ENCODE results near the gene ASXL3.

Gene ASXL3

DNA sequence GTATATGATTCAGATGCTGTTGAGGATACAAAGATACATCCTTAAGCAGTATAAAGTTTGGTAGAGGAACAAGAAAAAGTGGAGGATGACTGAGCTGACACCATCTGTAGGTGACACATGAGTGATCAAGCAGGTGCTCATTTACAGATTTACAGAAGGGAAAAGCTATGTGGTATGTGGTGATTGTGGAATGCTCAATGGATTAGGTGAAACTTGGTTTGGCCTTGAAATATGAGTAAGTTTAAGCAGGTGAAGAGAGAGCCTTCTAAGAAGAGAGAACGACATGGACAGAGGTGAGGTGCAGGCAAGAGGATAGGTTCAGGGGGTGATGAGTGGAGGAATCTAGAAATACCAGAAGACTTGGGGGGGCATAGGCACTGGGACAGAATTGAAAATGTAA lies 5.9 kb downstream of the ASXL3 start:
- no peaks in the 10 kb centered on the region for H3K27me3 ChIP-seq (ENCODE audit: insufficient read depth, low read length)
- H2AFZ ChIP-seq (ENCODE audit: insufficient read depth, low read length, poor library complexity) = no peak overlapping the region
- H3K79me2 ChIP-seq (ENCODE audit: control insufficient read depth, insufficient read depth, low read length, poor library complexity) = no peaks in the 10 kb centered on the region
- H3K14ac ChIP-seq (ENCODE audit: low read length) = no peak overlapping the region
- H3K27ac ChIP-seq (ENCODE audit: low read depth, low read length) = no peak overlapping the region
- H4K91ac ChIP-seq (ENCODE audit: low read depth, low read length) = no peak overlapping the region
- H3K4ac ChIP-seq (ENCODE audit: low read depth, low read length) = peak overlapping the region; percentile 62
- H3K4me2 ChIP-seq (ENCODE audit: low read length) = no peak overlapping the region
- H3K9ac ChIP-seq (ENCODE audit: low read length) = no peak overlapping the region
- no peak overlapping the region for H3K23ac ChIP-seq (ENCODE audit: low read length)
- DNase-seq = no peak
- no peak overlapping the region for H2BK5ac ChIP-seq (ENCODE audit: low read depth, low read length, poor library complexity)
- H3K9me3 ChIP-seq (ENCODE audit: insufficient read depth, low read depth, low read length) = peaks cover 2% of the 10 kb centered on the region
- no peaks in the 10 kb centered on the region for H3K79me1 ChIP-seq (ENCODE audit: low read length)
- H2AK5ac ChIP-seq (ENCODE audit: low read length) = no peak overlapping the region
- H2BK12ac ChIP-seq (ENCODE audit: low read length) = no peak overlapping the region
- peaks cover 0 to 2% of the 10 kb centered on the region in 2 experiments for H3K4me1 ChIP-seq (ENCODE audit: control insufficient read depth in 1 of 2, insufficient read depth in 2 of 2, low read length in 2 of 2)
- no peak overlapping the region for H2BK120ac ChIP-seq (ENCODE audit: insufficient read depth, low read length, poor library complexity)
- no CpG with 5 or more reads among the region's 1 CpG for WGBS (ENCODE audit: extremely low coverage, insufficient coverage, insufficient read length)
- H3K4me3 ChIP-seq (ENCODE audit: low read depth, low read length) = no peak overlapping the region
- H4K8ac ChIP-seq (ENCODE audit: low read depth, low read length) = no peak overlapping the region
- no peak overlapping the region for H3K18ac ChIP-seq (ENCODE audit: low read length)
- no peaks in the 10 kb centered on the region for H3K36me3 ChIP-seq (ENCODE audit: control insufficient read depth in 1 of 2, insufficient read depth in 2 of 2, low read length in 2 of 2)
- no peak overlapping the region for H4K12ac ChIP-seq (ENCODE audit: low read depth, low read length)

DNA sequence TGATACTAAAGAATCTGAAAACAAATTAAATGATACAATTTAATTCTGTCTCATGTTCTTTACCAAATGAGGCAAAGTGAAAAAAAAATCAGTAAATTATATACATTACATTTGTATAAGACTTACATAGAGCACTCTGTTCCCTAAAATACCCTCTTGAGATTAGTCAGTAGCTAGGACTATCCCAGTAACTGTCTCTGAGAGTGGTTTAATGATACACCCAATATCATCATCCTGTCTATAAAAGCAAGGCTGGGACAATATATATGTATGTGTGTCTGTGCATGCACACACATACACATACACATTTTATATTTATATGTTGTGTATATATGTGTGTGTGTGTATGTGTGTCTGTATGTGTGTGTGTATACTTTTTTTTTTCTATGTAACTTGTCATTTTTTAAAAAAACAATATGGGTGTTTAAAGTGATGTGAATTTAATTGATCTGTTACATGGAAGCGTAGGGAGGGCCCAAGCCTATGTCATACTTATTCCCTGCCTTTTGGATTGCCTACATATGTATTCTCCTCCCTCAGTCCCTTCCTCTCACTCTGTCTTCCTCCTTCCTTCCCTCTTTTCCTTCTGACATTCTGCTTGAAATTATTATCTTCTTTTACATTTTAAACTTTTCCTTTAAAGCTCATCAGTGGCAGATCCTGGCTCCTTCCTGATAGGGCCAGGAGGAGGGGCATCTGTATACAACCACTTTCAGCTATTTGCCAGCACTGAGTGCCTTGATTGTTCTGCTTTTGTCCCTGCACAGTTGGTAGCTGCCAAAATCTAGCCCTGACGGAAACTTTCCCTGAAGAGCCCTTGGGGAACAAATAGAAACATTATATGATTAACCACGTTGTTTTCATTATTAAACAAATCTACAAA lies 6.8 kb downstream of the ASXL3 start:
- no peak overlapping the region for H3K14ac ChIP-seq (ENCODE audit: low read length)
- no peak overlapping the region for H2BK5ac ChIP-seq (ENCODE audit: low read depth, low read length, poor library complexity)
- no peak overlapping the region for H3K18ac ChIP-seq (ENCODE audit: low read length)
- H3K4ac ChIP-seq (ENCODE audit: low read depth, low read length) = no peak overlapping the region
- H3K9ac ChIP-seq (ENCODE audit: low read length) = no peak overlapping the region
- no peak overlapping the region for H4K12ac ChIP-seq (ENCODE audit: low read depth, low read length)
- H3K79me2 ChIP-seq (ENCODE audit: control insufficient read depth, insufficient read depth, low read length, poor library complexity) = no peaks in the 10 kb centered on the region
- no peaks in the 10 kb centered on the region for H3K36me3 ChIP-seq (ENCODE audit: control insufficient read depth in 1 of 2, insufficient read depth in 2 of 2, low read length in 2 of 2)
- H3K79me1 ChIP-seq (ENCODE audit: low read length) = no peaks in the 10 kb centered on the region
- no peak overlapping the region for H4K91ac ChIP-seq (ENCODE audit: low read depth, low read length)
- no peak overlapping the region for H2BK120ac ChIP-seq (ENCODE audit: insufficient read depth, low read length, poor library complexity)
- H3K27me3 ChIP-seq (ENCODE audit: insufficient read depth, low read length) = no peaks in the 10 kb centered on the region
- no peaks in the 10 kb centered on the region for H3K9me3 ChIP-seq (ENCODE audit: insufficient read depth, low read depth, low read length)
- no peak overlapping the region for H3K27ac ChIP-seq (ENCODE audit: low read depth, low read length)
- no peak overlapping the region for H3K4me2 ChIP-seq (ENCODE audit: low read length)
- H2AFZ ChIP-seq (ENCODE audit: insufficient read depth, low read length, poor library complexity) = no peak overlapping the region
- WGBS (ENCODE audit: extremely low coverage, insufficient coverage, insufficient read length) = no CpG with 5 or more reads among the region's 3 CpGs
- H3K4me1 ChIP-seq (ENCODE audit: control insufficient read depth in 1 of 2, insufficient read depth in 2 of 2, low read length in 2 of 2) = peaks cover 0 to 2% of the 10 kb centered on the region in 2 experiments
- H2AK5ac ChIP-seq (ENCODE audit: low read length) = no peak overlapping the region
- no peak for DNase-seq
- no peak overlapping the region for H3K23ac ChIP-seq (ENCODE audit: low read length)
- no peak overlapping the region for H4K8ac ChIP-seq (ENCODE audit: low read depth, low read length)
- no peak overlapping the region for H3K4me3 ChIP-seq (ENCODE audit: low read depth, low read length)
- peak overlapping the region; percentile 40 for H2BK12ac ChIP-seq (ENCODE audit: low read length)

DNA sequence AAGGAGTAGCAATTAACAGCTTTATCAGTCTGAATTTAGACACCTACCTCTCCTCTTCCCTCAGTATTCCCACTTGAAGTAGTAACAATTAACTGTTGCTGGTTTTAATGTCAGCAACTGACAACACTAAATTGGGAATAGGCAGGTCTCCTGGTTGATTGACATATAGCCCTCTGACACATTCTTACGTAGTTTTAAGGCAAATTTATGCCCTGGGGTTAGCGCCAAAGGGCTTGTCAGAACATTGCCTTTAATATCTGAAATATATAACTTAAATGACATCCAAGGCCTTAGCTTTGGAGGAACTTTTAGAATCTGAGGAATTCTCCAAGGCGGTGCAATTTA lies 7.4 kb downstream of the ASXL3 start:
- WGBS (ENCODE audit: extremely low coverage, insufficient coverage, insufficient read length) = no CpG with 5 or more reads among the region's 3 CpGs
- Histone ChIP-seq H3K9me3 (ENCODE audit: insufficient read depth, low read depth, low read length) (no peaks in the 10 kb centered on the region), H3K36me3 (ENCODE audit: control insufficient read depth in 1 of 2, insufficient read depth in 2 of 2, low read length in 2 of 2) (no peaks in the 10 kb centered on the region), H3K4ac (ENCODE audit: low read depth, low read length) (no peak overlapping the region), H3K14ac (ENCODE audit: low read length) (no peak overlapping the region), H2AK5ac (ENCODE audit: low read length) (no peak overlapping the region), H3K79me2 (ENCODE audit: control insufficient read depth, insufficient read depth, low read length, poor library complexity) (no peaks in the 10 kb centered on the region), H2BK12ac (ENCODE audit: low read length) (no peak overlapping the region), H3K4me1 (ENCODE audit: control insufficient read depth in 1 of 2, insufficient read depth in 2 of 2, low read length in 2 of 2) (peaks cover 0 to 2% of the 10 kb centered on the region in 2 experiments), H3K4me3 (ENCODE audit: low read depth, low read length) (no peak overlapping the region), H3K23ac (ENCODE audit: low read length) (no peak overlapping the region), H4K8ac (ENCODE audit: low read depth, low read length) (no peak overlapping the region), H3K9ac (ENCODE audit: low read length) (no peak overlapping the region), H4K12ac (ENCODE audit: low read depth, low read length) (no peak overlapping the region), H2BK5ac (ENCODE audit: low read depth, low read length, poor library complexity) (no peak overlapping the region), H3K4me2 (ENCODE audit: low read length) (no peak overlapping the region), H2AFZ (ENCODE audit: insufficient read depth, low read length, poor library complexity) (no peak overlapping the region), H2BK120ac (ENCODE audit: insufficient read depth, low read length, poor library complexity) (no peak overlapping the region), H3K27me3 (ENCODE audit: insufficient read depth, low read length) (no peaks in the 10 kb centered on the region), H3K18ac (ENCODE audit: low read length) (no peak overlapping the region), H3K27ac (ENCODE audit: low read depth, low read length) (no peak overlapping the region), H4K91ac (ENCODE audit: low read depth, low read length) (no peak overlapping the region), H3K79me1 (ENCODE audit: low read length) (no peaks in the 10 kb centered on the region)
- DNase-seq = no peak

- H3K9ac ChIP-seq (ENCODE audit: low read length) = no peak overlapping the region
- no CpG with 5 or more reads among the region's 2 CpGs for WGBS (ENCODE audit: extremely low coverage, insufficient coverage, insufficient read length)
- no peak overlapping the region for H4K12ac ChIP-seq (ENCODE audit: low read depth, low read length)
- DNase-seq = peak in 1 of 2 donors; percentile 32
- H3K4me2 ChIP-seq (ENCODE audit: low read length) = no peak overlapping the region
- no peak overlapping the region for H2BK120ac ChIP-seq (ENCODE audit: insufficient read depth, low read length, poor library complexity)
- H3K36me3 ChIP-seq (ENCODE audit: control insufficient read depth in 1 of 2, insufficient read depth in 2 of 2, low read length in 2 of 2) = no peaks in the 10 kb centered on the region
- no peak overlapping the region for H2BK12ac ChIP-seq (ENCODE audit: low read length)
- no peak overlapping the region for H3K14ac ChIP-seq (ENCODE audit: low read length)
- no peak overlapping the region for H3K27ac ChIP-seq (ENCODE audit: low read depth, low read length)
- H3K4ac ChIP-seq (ENCODE audit: low read depth, low read length) = peak overlapping the region; percentile 57
- no peak overlapping the region for H3K18ac ChIP-seq (ENCODE audit: low read length)
- H3K4me1 ChIP-seq (ENCODE audit: control insufficient read depth in 1 of 2, insufficient read depth in 2 of 2, low read length in 2 of 2) = peaks cover 0 to 2% of the 10 kb centered on the region in 2 experiments
- no peak overlapping the region for H2BK5ac ChIP-seq (ENCODE audit: low read depth, low read length, poor library complexity)
- no peak overlapping the region for H2AFZ ChIP-seq (ENCODE audit: insufficient read depth, low read length, poor library complexity)
- no peak overlapping the region for H3K23ac ChIP-seq (ENCODE audit: low read length)
- no peak overlapping the region for H2AK5ac ChIP-seq (ENCODE audit: low read length)
- H3K4me3 ChIP-seq (ENCODE audit: low read depth, low read length) = no peak overlapping the region
- H4K91ac ChIP-seq (ENCODE audit: low read depth, low read length) = no peak overlapping the region
- H4K8ac ChIP-seq (ENCODE audit: low read depth, low read length) = no peak overlapping the region
- H3K9me3 ChIP-seq (ENCODE audit: insufficient read depth, low read depth, low read length) = no peaks in the 10 kb centered on the region
- no peaks in the 10 kb centered on the region for H3K79me2 ChIP-seq (ENCODE audit: control insufficient read depth, insufficient read depth, low read length, poor library complexity)
- H3K79me1 ChIP-seq (ENCODE audit: low read length) = peaks cover 3% of the 10 kb centered on the region
- H3K27me3 ChIP-seq (ENCODE audit: insufficient read depth, low read length) = no peaks in the 10 kb centered on the region
These were observed 10.3 kb downstream of the ASXL3 start for GRCh38 chr18:33588361-33588760.

Measured in trophoblast cell (in vitro differentiated cells and primary cell).